Ovary (tissue), 3 donors: ENCODE data around the gene RCSD1.

Source experiments
- EP300 ChIP-seq: sonication (generic); formaldehyde crosslinking; IDR thresholded peaks from one replicate; pipeline ENCODE4 v1.6.1; 2017; ENCODE audit warnings: antibody characterized with exemption
- TF ChIP-seq, protein P1 (sequence below), 3 donors: fragments of 450-650 bp in 2 of 3; fragments of 200-600 bp in 1 of 3; IDR thresholded peaks; one replicate each; pipeline versions ENCODE4 v1.5.1 to v1.8.0; 2016 to 2022; ENCODE audit warnings: antibody characterized with exemption in 3 of 3, mild to moderate bottlenecking in 1 of 3
- donor health status: DM: no; HTN: no; CAD: no.

DNA sequence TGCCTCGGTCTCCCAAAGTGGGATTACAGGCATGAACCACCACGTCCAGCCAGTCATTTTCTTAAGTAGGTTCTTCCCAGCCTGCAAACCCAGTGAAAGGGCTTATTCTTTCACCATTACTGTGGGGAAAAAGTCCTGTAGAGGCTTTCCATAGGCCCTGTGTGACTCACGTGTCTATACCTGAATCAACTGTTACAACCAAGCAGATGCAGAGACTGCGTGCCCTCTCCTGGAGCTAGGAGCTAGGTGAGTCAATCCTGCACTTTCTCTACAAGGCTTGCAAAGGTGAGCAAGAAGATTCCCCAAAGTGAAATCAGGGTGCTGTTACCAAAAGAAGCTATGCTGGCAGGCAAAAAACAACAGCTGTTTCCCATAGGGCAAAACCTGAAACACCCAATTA, 77.9 kb downstream of the RCSD1 start:
- TF ChIP-seq, protein P1, sequence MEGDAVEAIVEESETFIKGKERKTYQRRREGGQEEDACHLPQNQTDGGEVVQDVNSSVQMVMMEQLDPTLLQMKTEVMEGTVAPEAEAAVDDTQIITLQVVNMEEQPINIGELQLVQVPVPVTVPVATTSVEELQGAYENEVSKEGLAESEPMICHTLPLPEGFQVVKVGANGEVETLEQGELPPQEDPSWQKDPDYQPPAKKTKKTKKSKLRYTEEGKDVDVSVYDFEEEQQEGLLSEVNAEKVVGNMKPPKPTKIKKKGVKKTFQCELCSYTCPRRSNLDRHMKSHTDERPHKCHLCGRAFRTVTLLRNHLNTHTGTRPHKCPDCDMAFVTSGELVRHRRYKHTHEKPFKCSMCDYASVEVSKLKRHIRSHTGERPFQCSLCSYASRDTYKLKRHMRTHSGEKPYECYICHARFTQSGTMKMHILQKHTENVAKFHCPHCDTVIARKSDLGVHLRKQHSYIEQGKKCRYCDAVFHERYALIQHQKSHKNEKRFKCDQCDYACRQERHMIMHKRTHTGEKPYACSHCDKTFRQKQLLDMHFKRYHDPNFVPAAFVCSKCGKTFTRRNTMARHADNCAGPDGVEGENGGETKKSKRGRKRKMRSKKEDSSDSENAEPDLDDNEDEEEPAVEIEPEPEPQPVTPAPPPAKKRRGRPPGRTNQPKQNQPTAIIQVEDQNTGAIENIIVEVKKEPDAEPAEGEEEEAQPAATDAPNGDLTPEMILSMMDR (IDR thresholded peaks at IDR 0.05) = no peak
- no peak for TF ChIP-seq EP300
